NT2/D1 (cell line): ENCODE measurements around the gene C20orf144.

ENCODE experiments used
- DNase-seq: peaks from one replicate; pipeline ENCODE4 v3.0.0-alpha.2; 2011; ENCODE audit warnings: low read depth, low spot score
- H3K27me3 ChIP-seq: 2 replicates; pipeline ENCODE4 v1.6.0; 2011; ENCODE audit warnings: mild to moderate bottlenecking; ENCODE audit not compliant: insufficient read length, insufficient read depth
- H3K36me3 ChIP-seq: 2 replicates; pipeline ENCODE4 v1.6.1; 2011; ENCODE audit warnings: mild to moderate bottlenecking, low read length, mixed read lengths; ENCODE audit not compliant: insufficient read depth, insufficient read length
- H3K4me1 ChIP-seq: 2 replicates; pipeline ENCODE4 v1.5.1; 2011; ENCODE audit not compliant: insufficient read depth, insufficient read length
- H3K4me3 ChIP-seq: 2 replicates; pipeline ENCODE4 v1.5.1; 2011; ENCODE audit warnings: low read depth; ENCODE audit not compliant: insufficient read length
- H3K9ac ChIP-seq: 2 replicates; pipeline ENCODE4 v1.6.0; 2011; ENCODE audit warnings: low read depth; ENCODE audit not compliant: insufficient read length
- H3K9me3 ChIP-seq: 2 replicates; pipeline ENCODE4 v1.5.1; 2011; ENCODE audit warnings: mild to moderate bottlenecking, low read length; ENCODE audit not compliant: insufficient read depth
- SUZ12 ChIP-seq: IDR thresholded peaks from 2 replicates; pipeline ENCODE4 v1.6.1; 2011; ENCODE audit not compliant: insufficient read length, insufficient read depth; ENCODE audit errors: extremely low read depth
- YY1 ChIP-seq: IDR thresholded peaks from 2 replicates; pipeline ENCODE4 v1.6.1; 2011; ENCODE audit not compliant: insufficient read length, insufficient read depth
- ZNF274 ChIP-seq: IDR thresholded peaks from 2 replicates; pipeline ENCODE4 v1.6.1; 2011; ENCODE audit warnings: mild to moderate bottlenecking, low read depth, low read length

Gene C20orf144

GRCh38 chr20:33681728-33682353 lies 19.7 kb downstream of the C20orf144 start:
- Histone ChIP-seq H3K27me3 (peaks cover 2% of the 10 kb centered on the region), H3K36me3 (peaks cover 59% of the 10 kb centered on the region), H3K9ac (no peak overlapping the region), H3K4me3 (no peak overlapping the region), H3K9me3 (no peaks in the 10 kb centered on the region; the same call in 1 of the 2 replicates), H3K4me1 (peaks cover 24% of the 10 kb centered on the region)
- no peak for TF ChIP-seq YY1
- TF ChIP-seq ZNF274 = no peak
- no peak for TF ChIP-seq SUZ12
- DNase-seq = no peak

- TF ChIP-seq SUZ12 (no peak), YY1 (no peak), ZNF274 (no peak)
- H3K4me1 ChIP-seq = peaks cover 23% of the 10 kb centered on the region
Measured at GRCh38 chr20:33684533-33685327, 22.6 kb downstream of the C20orf144 start.

GRCh38 chr20:33685328-33686099 lies 23.4 kb downstream of the C20orf144 start:
- H3K9me3 ChIP-seq = no peaks in the 10 kb centered on the region
- no peak for DNase-seq
- H3K9ac ChIP-seq = peak overlapping the region; percentile 94
- H3K36me3 ChIP-seq = peaks cover 23% of the 10 kb centered on the region
- H3K4me3 ChIP-seq = peak overlapping the region; percentile 87
- TF ChIP-seq ZNF274 (no peak), YY1 (no peak), SUZ12 (no peak)
- H3K4me1 ChIP-seq = peaks cover 19% of the 10 kb centered on the region
- H3K27me3 ChIP-seq = peaks cover 29% of the 10 kb centered on the region

More at GRCh38 chr20:33684533-33685327, 22.6 kb downstream of the C20orf144 start:
- Histone ChIP-seq H3K9ac (peak overlapping the region; percentile 94), H3K4me3 (peak overlapping the region; percentile 87), H3K9me3 (no peaks in the 10 kb centered on the region), H3K27me3 (peaks cover 29% of the 10 kb centered on the region), H3K36me3 (peaks cover 31% of the 10 kb centered on the region)
- DNase-seq = no peak

- Histone ChIP-seq H3K4me1 (peaks cover 19% of the 10 kb centered on the region), H3K9me3 (no peaks in the 10 kb centered on the region), H3K27me3 (peaks cover 34% of the 10 kb centered on the region), H3K36me3 (peaks cover 16% of the 10 kb centered on the region), H3K4me3 (peak within 1 kb of the TSS; percentile 87), H3K9ac (peak within 1 kb of the TSS; percentile 94)
- DNase-seq = peak; percentile 93
- TF ChIP-seq ZNF274 (no peak), YY1 (no peak)
Measured at GRCh38 chr20:33686100-33686983, 24.2 kb downstream of the C20orf144 start, which contains the start of gene E2F1. Gene E2F1 (minus strand): TSS chr20:33686385. CDS start chr20:33686264, 121 bp downstream.

GRCh38 chr20:33686984-33687366 lies 24.8 kb downstream of the C20orf144 start:
- no peak for DNase-seq
- Histone ChIP-seq H3K4me3 (peak overlapping the region; percentile 1), H3K36me3 (peaks cover 13% of the 10 kb centered on the region), H3K4me1 (peaks cover 19% of the 10 kb centered on the region), H3K27me3 (peaks cover 36% of the 10 kb centered on the region), H3K9ac (peak overlapping the region; percentile 59), H3K9me3 (no peaks in the 10 kb centered on the region)
- TF ChIP-seq YY1 (no peak), SUZ12 (no peak), ZNF274 (no peak)

GRCh38 chr20:33687370-33687915 lies 25.3 kb downstream of the C20orf144 start:
- TF ChIP-seq YY1 (no peak), SUZ12 (no peak), ZNF274 (no peak)
- Histone ChIP-seq H3K9ac (no peak overlapping the region), H3K4me1 (peaks cover 17% of the 10 kb centered on the region), H3K4me3 (no peak overlapping the region), H3K27me3 (peaks cover 38% of the 10 kb centered on the region), H3K9me3 (no peaks in the 10 kb centered on the region), H3K36me3 (peaks cover 9% of the 10 kb centered on the region)
- DNase-seq = no peak
